ENCODE data around the gene SLC35C1. TPM values are rescaled to one million over a fixed set of nuclear protein-coding genes. Genes with fewer than 3 reads are reported as not detected.

SLC35C1 gene
- 21.5 and 23.1 TPM in 2 replicates for total RNA-seq

DNA sequence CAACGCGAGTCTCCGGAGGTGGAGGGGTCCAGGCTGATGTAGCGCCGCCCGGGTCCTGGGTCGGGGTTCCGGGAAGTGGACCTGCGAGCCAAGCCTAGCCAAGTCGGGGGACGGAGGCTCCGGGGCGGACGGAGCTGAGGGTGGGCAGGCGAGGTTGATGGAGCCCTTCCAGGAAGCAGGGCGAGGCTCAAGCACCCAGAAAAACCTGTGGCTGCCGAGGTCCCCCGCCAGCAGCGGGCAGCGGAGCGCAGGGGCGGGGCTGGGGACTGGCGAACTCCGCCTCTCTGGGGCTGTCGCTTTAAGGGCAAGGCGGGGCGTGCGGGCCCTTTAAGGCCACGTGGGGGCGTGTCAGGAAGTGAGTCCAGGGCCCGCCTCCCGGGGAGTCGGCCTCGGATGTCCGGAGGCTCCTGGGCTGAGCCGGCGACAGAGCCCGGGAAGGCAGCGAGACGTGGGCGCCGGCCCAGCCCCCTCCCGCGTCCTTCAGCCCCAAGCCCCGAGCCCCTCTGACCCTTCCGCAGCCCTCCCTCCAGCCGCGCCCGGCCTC lies at the start of gene SLC35C1:
SLC35C1 (plus strand) TSS at position 389 of the 544 bp plus-strand sequence. CDS start 653 bp downstream, outside the sequence.

DNA sequence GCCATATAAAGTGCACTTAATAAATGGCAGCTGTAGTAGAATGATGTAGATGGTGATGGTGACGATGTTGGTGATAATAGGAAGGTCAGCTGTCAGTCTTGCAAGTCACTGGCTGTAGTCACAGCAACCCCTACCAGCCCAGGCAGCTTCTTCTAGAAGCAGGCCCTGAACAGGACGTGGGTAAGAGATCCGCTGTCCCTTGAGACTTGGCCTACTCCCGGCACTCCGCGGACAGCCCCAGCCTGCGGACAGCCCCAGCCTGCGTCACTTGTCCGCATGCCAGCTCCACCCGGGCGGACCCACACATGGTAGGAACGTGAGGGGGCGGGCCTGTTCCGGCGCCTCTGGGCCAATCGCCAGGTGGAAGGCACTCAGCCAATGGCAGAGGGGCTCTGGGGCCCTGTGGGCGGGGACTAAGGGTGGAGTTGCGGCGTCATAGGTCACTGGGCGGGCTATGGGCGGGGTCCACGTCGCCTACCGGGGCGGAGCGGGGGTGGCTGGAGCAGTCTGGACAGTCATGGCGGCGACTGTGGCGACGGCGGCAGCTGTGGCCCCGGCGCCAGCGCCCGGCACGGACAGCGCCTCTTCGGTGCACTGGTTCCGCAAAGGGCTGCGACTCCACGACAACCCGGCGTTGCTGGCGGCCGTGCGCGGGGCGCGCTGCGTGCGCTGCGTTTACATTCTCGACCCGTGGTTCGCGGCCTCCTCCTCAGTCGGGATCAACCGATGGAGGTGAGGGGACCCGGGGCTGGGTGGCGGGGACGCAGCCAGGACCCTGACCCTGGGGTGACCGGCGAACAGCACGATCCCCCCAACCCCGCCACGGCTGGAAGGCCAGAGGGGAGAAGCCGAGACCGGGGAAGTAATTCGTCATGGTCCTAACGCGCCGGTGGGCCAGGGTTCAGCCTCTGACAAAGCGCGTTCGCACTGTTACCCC lies 42.3 kb downstream of the SLC35C1 start, which contains the start of gene CRY2:
CRY2 (plus strand) TSS at position 502 of the 937 bp plus-strand sequence; CDS start at position 518, 16 bp downstream.

Other genes with a start within 250 kb of the SLC35C1 start
- gene CHST1, start 139.5 kb upstream of the SLC35C1 start, total RNA-seq = 74.1 and 83.0 TPM in 2 replicates
- 11.3 and 21.0 TPM in 2 replicates for gene CRY2, start 42.3 kb downstream of the SLC35C1 start, total RNA-seq
- gene MAPK8IP1, start 80.5 kb downstream of the SLC35C1 start, total RNA-seq = 7.6 and 11.4 TPM in 2 replicates
- not detected in 2 replicates for gene FREY1, start 102.1 kb downstream of the SLC35C1 start, total RNA-seq
- gene PEX16, start 112.7 kb downstream of the SLC35C1 start, total RNA-seq = 23.0 and 28.4 TPM in 2 replicates
- gene LARGE2, start 117.5 kb downstream of the SLC35C1 start, total RNA-seq = not detected in 2 replicates

Data from cardiac ventricle fibroblast (primary cell).